Measurements from ENCODE around the gene SLC38A3. TPM values are rescaled to one million over a fixed set of nuclear protein-coding genes. Genes with fewer than 3 reads are reported as not detected.

The SLC38A3 gene
- total RNA-seq, 4 donors from 2014 or later = 1.3 TPM; not detected in 3

DNA sequence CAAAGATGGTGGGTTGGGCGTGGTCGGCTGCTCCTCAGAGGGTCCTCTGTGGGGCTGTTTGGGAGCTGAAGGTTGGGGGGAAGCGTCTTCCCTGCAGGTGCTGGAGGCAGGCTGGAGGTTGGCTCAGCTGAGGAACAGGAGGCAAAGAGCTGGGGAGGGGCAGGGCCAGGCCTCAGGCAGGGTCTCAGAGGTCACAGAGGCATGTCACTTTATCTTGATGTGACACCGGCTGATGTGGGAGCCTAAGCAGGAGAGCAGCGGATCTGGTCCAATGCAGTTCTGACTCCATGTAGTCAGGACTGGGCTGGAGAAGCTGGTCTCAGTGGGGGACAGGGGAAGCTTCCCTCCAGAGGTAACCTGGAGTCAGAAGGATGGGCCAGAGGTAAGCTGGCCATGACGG, 21.3 kb upstream of the SLC38A3 start:
- H3K9me3 ChIP-seq = no peaks in the 10 kb centered on the region
- peaks cover 0 to 7% (median 0%) of the 10 kb centered on the region in 3 donors for H3K36me3 ChIP-seq
- peaks cover 0 to 8% (median 0%) of the 10 kb centered on the region in 4 donors for H3K4me1 ChIP-seq
- no peaks in the 10 kb centered on the region for H3K27me3 ChIP-seq
- TF ChIP-seq, protein P1, sequence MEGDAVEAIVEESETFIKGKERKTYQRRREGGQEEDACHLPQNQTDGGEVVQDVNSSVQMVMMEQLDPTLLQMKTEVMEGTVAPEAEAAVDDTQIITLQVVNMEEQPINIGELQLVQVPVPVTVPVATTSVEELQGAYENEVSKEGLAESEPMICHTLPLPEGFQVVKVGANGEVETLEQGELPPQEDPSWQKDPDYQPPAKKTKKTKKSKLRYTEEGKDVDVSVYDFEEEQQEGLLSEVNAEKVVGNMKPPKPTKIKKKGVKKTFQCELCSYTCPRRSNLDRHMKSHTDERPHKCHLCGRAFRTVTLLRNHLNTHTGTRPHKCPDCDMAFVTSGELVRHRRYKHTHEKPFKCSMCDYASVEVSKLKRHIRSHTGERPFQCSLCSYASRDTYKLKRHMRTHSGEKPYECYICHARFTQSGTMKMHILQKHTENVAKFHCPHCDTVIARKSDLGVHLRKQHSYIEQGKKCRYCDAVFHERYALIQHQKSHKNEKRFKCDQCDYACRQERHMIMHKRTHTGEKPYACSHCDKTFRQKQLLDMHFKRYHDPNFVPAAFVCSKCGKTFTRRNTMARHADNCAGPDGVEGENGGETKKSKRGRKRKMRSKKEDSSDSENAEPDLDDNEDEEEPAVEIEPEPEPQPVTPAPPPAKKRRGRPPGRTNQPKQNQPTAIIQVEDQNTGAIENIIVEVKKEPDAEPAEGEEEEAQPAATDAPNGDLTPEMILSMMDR (IDR thresholded peaks at IDR 0.05) = no peak
- no peak for TF ChIP-seq POLR2A (IDR thresholded peaks at IDR 0.05)
- H3K27ac ChIP-seq = no peak overlapping the region
- no peak overlapping the region for H3K4me3 ChIP-seq
- DNase-seq = no peak

DNA sequence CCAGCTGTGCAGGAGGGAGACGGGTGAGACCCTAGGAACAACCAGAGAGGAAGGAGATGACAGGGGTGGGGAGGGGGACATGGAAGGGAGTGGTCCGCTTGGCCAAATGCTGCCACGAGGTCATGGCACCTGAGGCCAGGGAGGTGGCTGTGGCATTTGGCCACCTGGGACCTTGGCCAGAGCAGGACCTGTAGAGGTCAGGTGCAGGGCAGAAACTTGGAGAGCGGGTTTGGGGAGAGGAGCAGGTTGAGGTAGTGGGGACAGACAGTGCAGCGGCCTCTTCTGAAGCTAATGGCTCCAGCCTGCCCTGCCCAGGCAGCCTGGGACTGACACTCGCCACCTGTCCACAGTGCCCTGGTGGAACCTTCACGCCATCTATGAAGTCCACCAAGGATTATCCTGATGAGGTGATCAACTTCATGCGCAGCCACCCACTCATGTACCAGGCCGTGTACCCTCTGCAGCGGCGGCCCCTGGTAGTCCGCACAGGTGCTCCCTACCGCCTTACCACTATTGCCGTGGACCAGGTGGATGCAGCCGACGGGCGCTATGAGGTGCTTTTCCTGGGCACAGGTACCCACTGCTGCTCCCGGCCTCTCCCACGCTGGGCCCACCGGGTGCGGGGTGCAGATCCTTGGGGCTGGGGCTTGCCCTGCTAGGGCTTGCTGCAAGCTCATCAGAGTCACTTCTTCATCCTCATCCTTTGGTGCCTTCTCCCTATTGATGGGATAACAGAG, 20.7 kb upstream of the SLC38A3 start:
- TF ChIP-seq POLR2A (IDR thresholded peaks at IDR 0.05) = no peak
- TF ChIP-seq, protein P1 (IDR thresholded peaks at IDR 0.05) = no peak
- Histone ChIP-seq H3K27ac (no peak overlapping the region), H3K27me3 (no peaks in the 10 kb centered on the region), H3K4me3 (no peak overlapping the region), H3K4me1 (peaks cover 0 to 3% (median 0%) of the 10 kb centered on the region in 4 donors), H3K9me3 (no peaks in the 10 kb centered on the region), H3K36me3 (peaks cover 0 to 7% (median 0%) of the 10 kb centered on the region in 3 donors)
- no peak for DNase-seq

DNA sequence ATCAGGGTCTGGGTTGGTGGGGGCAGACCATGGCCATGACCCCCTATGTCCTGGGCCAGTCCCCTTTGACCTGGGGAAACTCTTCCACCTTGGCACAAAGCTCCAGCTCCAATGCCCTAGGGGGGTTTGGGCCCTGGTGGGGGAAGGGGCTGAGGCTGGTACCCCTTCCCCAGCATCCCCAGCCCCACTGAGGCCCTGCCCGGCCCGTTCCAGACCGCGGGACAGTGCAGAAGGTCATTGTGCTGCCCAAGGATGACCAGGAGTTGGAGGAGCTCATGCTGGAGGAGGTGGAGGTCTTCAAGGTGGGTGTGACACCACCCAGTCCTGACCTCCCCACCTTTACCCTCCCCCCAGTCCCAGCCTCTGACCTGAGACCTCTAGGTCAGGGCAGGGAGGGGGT, 19.8 kb upstream of the SLC38A3 start:
- H3K4me1 ChIP-seq = no peaks in the 10 kb centered on the region
- DNase-seq = no peak
- peaks cover 0 to 7% (median 0%) of the 10 kb centered on the region in 3 donors for H3K36me3 ChIP-seq
- no peaks in the 10 kb centered on the region for H3K9me3 ChIP-seq
- no peaks in the 10 kb centered on the region for H3K27me3 ChIP-seq
- no peak overlapping the region for H3K27ac ChIP-seq
- TF ChIP-seq POLR2A (IDR thresholded peaks at IDR 0.05) = no peak
- TF ChIP-seq, protein P1 (IDR thresholded peaks at IDR 0.05) = no peak
- no peak overlapping the region for H3K4me3 ChIP-seq

DNA sequence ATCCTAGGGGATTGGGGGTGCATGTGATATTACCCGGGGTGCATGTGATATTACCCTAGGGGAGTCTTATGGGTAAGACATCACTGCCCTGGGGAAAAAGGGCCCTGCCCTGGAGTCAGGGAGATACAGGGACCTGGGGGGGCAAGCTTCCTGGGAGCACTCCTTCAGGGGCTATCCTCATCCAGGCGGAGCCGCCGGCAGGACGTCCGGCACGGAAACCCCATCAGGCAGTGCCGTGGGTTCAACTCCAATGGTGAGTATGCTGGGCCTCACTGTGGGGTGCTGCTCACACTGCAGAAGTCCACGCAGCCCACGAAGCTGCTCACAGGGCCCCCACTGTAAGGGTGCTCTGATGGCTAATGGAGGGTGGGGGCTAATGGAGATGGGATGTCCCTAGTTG, 19.0 kb upstream of the SLC38A3 start:
- Histone ChIP-seq H3K27me3 (no peaks in the 10 kb centered on the region), H3K4me1 (no peaks in the 10 kb centered on the region), H3K27ac (no peak overlapping the region), H3K36me3 (peaks cover 0 to 7% (median 0%) of the 10 kb centered on the region in 3 donors), H3K4me3 (no peak overlapping the region), H3K9me3 (no peaks in the 10 kb centered on the region)
- TF ChIP-seq, protein P1 (IDR thresholded peaks at IDR 0.05) = no peak
- no peak for TF ChIP-seq POLR2A (IDR thresholded peaks at IDR 0.05)
- no peak for DNase-seq

DNA sequence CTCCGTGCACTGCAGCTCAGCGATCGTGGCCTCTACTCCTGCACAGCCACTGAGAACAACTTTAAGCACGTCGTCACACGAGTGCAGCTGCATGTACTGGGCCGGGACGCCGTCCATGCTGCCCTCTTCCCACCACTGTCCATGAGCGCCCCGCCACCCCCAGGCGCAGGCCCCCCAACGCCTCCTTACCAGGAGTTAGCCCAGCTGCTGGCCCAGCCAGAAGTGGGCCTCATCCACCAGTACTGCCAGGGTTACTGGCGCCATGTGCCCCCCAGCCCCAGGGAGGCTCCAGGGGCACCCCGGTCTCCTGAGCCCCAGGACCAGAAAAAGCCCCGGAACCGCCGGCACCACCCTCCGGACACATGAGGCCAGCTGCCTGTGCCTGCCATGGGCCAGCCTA, 17.3 kb upstream of the SLC38A3 start:
- H3K4me1 ChIP-seq = peaks cover 0 to under 1% (median 0%) of the 10 kb centered on the region in 4 donors
- H3K27me3 ChIP-seq = no peaks in the 10 kb centered on the region
- no peak for TF ChIP-seq POLR2A (IDR thresholded peaks at IDR 0.05)
- TF ChIP-seq, protein P1 (IDR thresholded peaks at IDR 0.05) = no peak
- no peak overlapping the region for H3K27ac ChIP-seq
- no peak for DNase-seq
- H3K4me3 ChIP-seq = no peak overlapping the region
- H3K9me3 ChIP-seq = no peaks in the 10 kb centered on the region
- H3K36me3 ChIP-seq = peaks cover 0 to 7% (median 0%) of the 10 kb centered on the region in 3 donors

All from Peyer's patch (tissue), 4 donors.